Measurements from ENCODE around the gene CAMK2A.

GRCh38 chr5:150307617-150308426 is 18.2 kb upstream of the CAMK2A start:
- TF ChIP-seq, protein P1, sequence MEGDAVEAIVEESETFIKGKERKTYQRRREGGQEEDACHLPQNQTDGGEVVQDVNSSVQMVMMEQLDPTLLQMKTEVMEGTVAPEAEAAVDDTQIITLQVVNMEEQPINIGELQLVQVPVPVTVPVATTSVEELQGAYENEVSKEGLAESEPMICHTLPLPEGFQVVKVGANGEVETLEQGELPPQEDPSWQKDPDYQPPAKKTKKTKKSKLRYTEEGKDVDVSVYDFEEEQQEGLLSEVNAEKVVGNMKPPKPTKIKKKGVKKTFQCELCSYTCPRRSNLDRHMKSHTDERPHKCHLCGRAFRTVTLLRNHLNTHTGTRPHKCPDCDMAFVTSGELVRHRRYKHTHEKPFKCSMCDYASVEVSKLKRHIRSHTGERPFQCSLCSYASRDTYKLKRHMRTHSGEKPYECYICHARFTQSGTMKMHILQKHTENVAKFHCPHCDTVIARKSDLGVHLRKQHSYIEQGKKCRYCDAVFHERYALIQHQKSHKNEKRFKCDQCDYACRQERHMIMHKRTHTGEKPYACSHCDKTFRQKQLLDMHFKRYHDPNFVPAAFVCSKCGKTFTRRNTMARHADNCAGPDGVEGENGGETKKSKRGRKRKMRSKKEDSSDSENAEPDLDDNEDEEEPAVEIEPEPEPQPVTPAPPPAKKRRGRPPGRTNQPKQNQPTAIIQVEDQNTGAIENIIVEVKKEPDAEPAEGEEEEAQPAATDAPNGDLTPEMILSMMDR (IDR thresholded peaks at IDR 0.05) = no peak
- no peak for TF ChIP-seq POLR2A (IDR thresholded peaks at IDR 0.05)
